SK-N-SH (cell line): ENCODE results near the gene KHDC3L. TPM values are rescaled to one million over a fixed set of nuclear protein-coding genes. Genes with fewer than 3 reads are reported as not detected.

Experiments
- CTCF ChIA-PET: fragments of 300-600, 350-600 bp; formaldehyde crosslinking; extraction: SDS; loops from one replicate; lab custom pipeline; 2021; lab: Yijun Ruan, JAX
- POLR2A ChIA-PET: fragments of 350-600 bp; sonication (Branson Sonifier 250); formaldehyde crosslinking; extraction: SDS; loops from one replicate; lab custom pipeline; 2020; ENCODE audit warnings: antibody characterized with exemption, inconsistent platforms; lab: Yijun Ruan, JAX
- DNase-seq: peaks from one replicate; pipeline ENCODE4 v3.0.0; 2012
- H2AFZ ChIP-seq: fragments of 200-600 bp; sonication (generic); 2 replicates; pipeline ENCODE4 v1.8.1; 2016; ENCODE audit warnings: antibody characterized with exemption, mild to moderate bottlenecking, low read depth
- H3F3A ChIP-seq: fragments of 200-600 bp; sonication (generic); replicated peaks from 2 replicates; pipeline ENCODE3; 2016; ENCODE audit warnings: antibody characterized with exemption, mild to moderate bottlenecking; ENCODE audit not compliant: insufficient read depth
- H3K27ac ChIP-seq, 2 experiments: fragments of 200-500 bp in 1 of 2; fragments of 200-600 bp in 1 of 2; sonication (Bioruptor generic) in 1 of 2; sonication (generic), shearing (Covaris generic) in 1 of 2; 2 replicates each; pipeline versions ENCODE4 v1.5.1 to v1.6.1; 2014 to 2016; ENCODE audit warnings: low read depth in 2 of 2, inconsistent platforms in 1 of 2, low read length in 1 of 2, mild to moderate bottlenecking in 1 of 2, mixed read lengths in 1 of 2
- H3K27me3 ChIP-seq: fragments of 200-600 bp; sonication (generic), shearing (Covaris generic); 2 replicates; pipeline ENCODE4 v1.6.1; 2016; ENCODE audit warnings: mixed run types; ENCODE audit not compliant: insufficient read depth
- H3K36me3 ChIP-seq, 2 experiments: fragments of 200-500 bp in 1 of 2; fragments of 200-600 bp in 1 of 2; sonication (Bioruptor generic) in 1 of 2; sonication (generic) in 1 of 2; replicated peaks in 1 of 2; 2 replicates each; pipeline versions ENCODE3 to v1.5.1; 2014 to 2016; ENCODE audit warnings: low read length in 1 of 2, mild to moderate bottlenecking in 1 of 2; ENCODE audit not compliant: insufficient read depth in 2 of 2, control insufficient read depth in 1 of 2
- H3K4me1 ChIP-seq, 2 experiments: fragments of 200-500 bp in 1 of 2; fragments of 200-600 bp in 1 of 2; sonication (Bioruptor generic) in 1 of 2; sonication (generic), shearing (Covaris generic) in 1 of 2; 2 replicates each; pipeline versions ENCODE4 v1.5.1 to v1.6.1; 2014 to 2016; ENCODE audit warnings: low read depth in 1 of 2, low read length in 1 of 2, mixed run types in 1 of 2; ENCODE audit not compliant: insufficient read depth in 2 of 2, control insufficient read depth in 1 of 2
- H3K4me2 ChIP-seq: fragments of 200-600 bp; sonication (generic), shearing (Covaris generic); 2 replicates; pipeline ENCODE4 v1.6.1; 2017; ENCODE audit warnings: mixed run types
- H3K4me3 ChIP-seq, 2 experiments: fragments of 200-500 bp in 1 of 2; fragments of 200-600 bp in 1 of 2; sonication (Bioruptor generic) in 1 of 2; sonication (generic), shearing (Covaris generic) in 1 of 2; 2 replicates each; pipeline versions ENCODE4 v1.5.1 to v1.8.1; 2014 to 2016; ENCODE audit warnings: low read depth in 2 of 2, inconsistent platforms in 1 of 2, low read length in 1 of 2, mild to moderate bottlenecking in 1 of 2, mixed read lengths in 1 of 2, moderate library complexity in 1 of 2
- H3K79me2 ChIP-seq: fragments of 200-600 bp; sonication (generic); 2 replicates; pipeline ENCODE4 v1.8.1; 2017; ENCODE audit warnings: mild to moderate bottlenecking; ENCODE audit not compliant: insufficient read depth
- H3K9ac ChIP-seq: fragments of 200-600 bp; sonication (generic); 2 replicates; pipeline ENCODE4 v1.6.1; 2017; ENCODE audit warnings: mixed run types
- H3K9me2 ChIP-seq: fragments of 200-600 bp; sonication (generic); 2 replicates; pipeline ENCODE4 v1.6.1; 2017; ENCODE audit warnings: mixed run types
- H3K9me3 ChIP-seq: fragments of 200-600 bp; sonication (generic); 2 replicates; pipeline ENCODE4 v1.6.1; 2017; ENCODE audit warnings: mixed run types, mild to moderate bottlenecking, moderate library complexity
- H4K20me1 ChIP-seq: fragments of 200-600 bp; sonication (generic); 2 replicates; pipeline ENCODE4 v1.6.1; 2017; ENCODE audit warnings: mild to moderate bottlenecking, mixed run types; ENCODE audit not compliant: insufficient read depth
- CHD2 ChIP-seq: fragments of 150-350 bp; IDR thresholded peaks from 2 replicates; pipeline ENCODE4 v1.6.1; 2018; ENCODE audit warnings: low read length; ENCODE audit not compliant: partially characterized antibody
- CTCF ChIP-seq: fragments of 200-600 bp; sonication (generic); IDR thresholded peaks from 2 replicates; pipeline ENCODE4 v1.6.1; 2017; ENCODE audit warnings: antibody characterized with exemption, mild to moderate bottlenecking, moderate library complexity
- GABPA ChIP-seq: IDR thresholded peaks from 2 replicates; pipeline ENCODE4 v1.4.0; 2012; ENCODE audit warnings: low read depth, mild to moderate bottlenecking
- GATA2 ChIP-seq: sonication (generic); formaldehyde crosslinking; IDR thresholded peaks from 2 replicates; pipeline ENCODE4 v1.5.0; 2020; ENCODE audit warnings: mild to moderate bottlenecking, missing genetic modification reagents
- NFIC ChIP-seq: IDR thresholded peaks from 2 replicates; pipeline ENCODE4 v1.4.0; 2012; ENCODE audit warnings: borderline replicate concordance
- RCOR1 ChIP-seq: fragments of 150-350 bp; IDR thresholded peaks from 2 replicates; pipeline ENCODE4 v1.6.1; 2017; ENCODE audit warnings: antibody characterized with exemption, low read length
- REST ChIP-seq: IDR thresholded peaks from 2 replicates; pipeline ENCODE4 v1.6.1; 2012; ENCODE audit warnings: mild to moderate bottlenecking, low read depth, low read length, moderate library complexity
- TAF1 ChIP-seq: IDR thresholded peaks from 2 replicates; pipeline ENCODE4 v1.6.1; 2012; ENCODE audit warnings: low read depth, mild to moderate bottlenecking, low read length, moderate library complexity, borderline replicate concordance
- TCF12 ChIP-seq: IDR thresholded peaks from 2 replicates; pipeline ENCODE4 v1.4.0; 2012
- USF2 ChIP-seq: fragments of 150-350 bp; IDR thresholded peaks from 2 replicates; pipeline ENCODE4 v1.6.1; 2017; ENCODE audit warnings: antibody characterized with exemption, low read length, low read depth, borderline replicate concordance
- WGBS: methylation state at CpG from one replicate; pipeline ENCODE4 v1.1.6; 2017; ENCODE audit warnings: low lambda C conversion rate; 5-methylcytosine and 5-hydroxymethylcytosine counted together
- polyA plus RNA-seq, 3 experiments: library from polyadenylated mRNA; depleted of rRNA; stranded (reverse); fragments of >200 nt; gene quantifications; 2 replicates each; pipeline ENCODE4 v1.2.3, GENCODE V29; 2012

The KHDC3L gene
- polyA plus RNA-seq, 1 of the 3 experiments (the other 2 are of a cell fraction) = not detected

GRCh38 chr6:73343164-73343563 is 19.3 kb upstream of the KHDC3L start:
- no peak overlapping the region for H3K4me3 ChIP-seq
- ChIA-PET POLR2A (no interaction called here), CTCF (interaction anchor here (2.7 kb wide), 1 partner anchor 16 kb away, joined by 12 read pairs; no protein-coding TSS in a partner anchor)
- no peaks in the 10 kb centered on the region for H4K20me1 ChIP-seq
- H3F3A ChIP-seq = no peaks in the 10 kb centered on the region
- H3K9ac ChIP-seq = no peak overlapping the region
- no peaks in the 10 kb centered on the region for H3K27me3 ChIP-seq
- H2AFZ ChIP-seq = no peak overlapping the region
- H3K79me2 ChIP-seq = no peaks in the 10 kb centered on the region
- H3K4me2 ChIP-seq = no peak overlapping the region
- no peaks in the 10 kb centered on the region for H3K36me3 ChIP-seq
- TF ChIP-seq TCF12 (no peak), NFIC (no peak), TAF1 (no peak), GABPA (no peak), CTCF (no peak), GATA2 (CRISPR knock-in tag) (no peak), REST (no peak), USF2 (no peak), RCOR1 (no peak)
- no peaks in the 10 kb centered on the region for H3K9me3 ChIP-seq
- no peaks in the 10 kb centered on the region for H3K9me2 ChIP-seq
- no peak for DNase-seq
- no peak overlapping the region for H3K27ac ChIP-seq
- no peaks in the 10 kb centered on the region for H3K4me1 ChIP-seq

GRCh38 chr6:73348550-73349204 is 13.8 kb upstream of the KHDC3L start:
- H3K4me3 ChIP-seq = no peak overlapping the region
- CTCF ChIA-PET = interaction anchor here (0.6 kb wide), 2 partner anchors 22 to 1958 kb away, joined by 3 read pairs; no protein-coding TSS in a partner anchor
- TF ChIP-seq CHD2 = no peak

More at GRCh38 chr6:73348550-73349204, 13.8 kb upstream of the KHDC3L start:
- no peaks in the 10 kb centered on the region for H3K9me2 ChIP-seq
- H3K4me2 ChIP-seq = no peak overlapping the region
- no peaks in the 10 kb centered on the region for H3K4me1 ChIP-seq
- no peak for DNase-seq
- H3K36me3 ChIP-seq = no peaks in the 10 kb centered on the region
- no peak overlapping the region for H3K9ac ChIP-seq
- no peak overlapping the region for H3K27ac ChIP-seq
- no peaks in the 10 kb centered on the region for H3K9me3 ChIP-seq
- H2AFZ ChIP-seq = no peak overlapping the region
- POLR2A ChIA-PET = no interaction called here
- H3F3A ChIP-seq = no peaks in the 10 kb centered on the region
- 81% methylated on average over 23 of the region's 33 CpGs for WGBS
- H4K20me1 ChIP-seq = no peaks in the 10 kb centered on the region
- H3K79me2 ChIP-seq = no peaks in the 10 kb centered on the region
- H3K27me3 ChIP-seq = no peaks in the 10 kb centered on the region
